B cell (primary cell): Measurements from ENCODE around the gene SHROOM2. TPM values are rescaled to one million over a fixed set of nuclear protein-coding genes. Genes with fewer than 3 reads are reported as not detected.

ENCODE experiments used
- ATAC-seq: fragments of 200-7000 bp; cut with Tn5 transposase; one replicate; pipeline ENCODE4 v1.10.0; 2021; ENCODE audit warnings: low read depth, mild to moderate bottlenecking, moderate number of reproducible peaks, moderate library complexity
- CTCF ChIA-PET: fragments of 350-600 bp; sonication (Branson Sonifier 250); formaldehyde crosslinking; loops from one replicate; lab custom pipeline; 2021; ENCODE audit warnings: antibody characterized with exemption, inconsistent platforms; lab: Charles Lee
- POLR2A ChIA-PET: fragments of 350-600 bp; sonication (Branson Sonifier 250); formaldehyde crosslinking; loops from one replicate; lab custom pipeline; 2021; ENCODE audit warnings: antibody characterized with exemption; lab: Charles Lee
- DNase-seq: peaks from one replicate; pipeline ENCODE4 v3.0.0; 2013
- H2AFZ ChIP-seq: 2 replicates; pipeline ENCODE4 v1.6.1; 2012; ENCODE audit warnings: mild to moderate bottlenecking, low read depth, low read length; ENCODE audit not compliant: insufficient read depth, poor library complexity, severe bottlenecking
- H3K27ac ChIP-seq, 2 donors: 1 replicate in 1 of 2; 2 replicates in 1 of 2; pipeline ENCODE4 v1.5.1; 2012 to 2013; ENCODE audit warnings: low read length in 2 of 2, mild to moderate bottlenecking in 2 of 2, moderate library complexity in 1 of 2
- H3K27me3 ChIP-seq, 4 experiments: fragments of 200-600 bp in 1 of 4; sonication (generic) in 1 of 4; replicated peaks in 1 of 4; 1 replicate in 2 of 4; 2 replicates in 2 of 4; pipeline versions ENCODE4 v1.6.1 to v1.7.0; 2013 to 2016; ENCODE audit warnings: low read length in 3 of 4, mild to moderate bottlenecking in 2 of 4, mixed read lengths in 1 of 4, moderate library complexity in 1 of 4; ENCODE audit not compliant: insufficient read depth in 4 of 4, control insufficient read depth in 3 of 4; ENCODE audit errors: control extremely low read depth in 1 of 4
- H3K36me3 ChIP-seq, 2 experiments: replicated peaks in 1 of 2; 1 replicate in 1 of 2; 2 replicates in 1 of 2; pipeline versions ENCODE4 v1.6.1 to v1.7.1; 2013; ENCODE audit warnings: low read length in 1 of 2; ENCODE audit not compliant: insufficient read depth in 2 of 2, control insufficient read depth in 1 of 2; ENCODE audit errors: control extremely low read depth in 1 of 2, extremely low read depth in 1 of 2
- H3K4me1 ChIP-seq, 2 donors: fragments of 200-600 bp in 1 of 2; sonication (generic) in 1 of 2; 1 replicate in 1 of 2; 2 replicates in 1 of 2; pipeline versions ENCODE4 v1.5.1 to v1.6.1; 2013 to 2017; ENCODE audit warnings: low read length in 2 of 2; ENCODE audit not compliant: control insufficient read depth in 2 of 2, insufficient read depth in 2 of 2
- H3K4me2 ChIP-seq: replicated peaks from 2 replicates; pipeline ENCODE3; 2012; ENCODE audit warnings: mild to moderate bottlenecking, low read depth, low read length; ENCODE audit not compliant: poor library complexity, severe bottlenecking
- H3K4me3 ChIP-seq, 5 experiments: fragments of 200-600 bp in 1 of 5; sonication (generic) in 1 of 5; 1 replicate in 3 of 5; 2 replicates in 2 of 5; pipeline versions ENCODE4 v1.5.1 to v1.7.0; 2011 to 2016; ENCODE audit warnings: low read length in 4 of 5, mild to moderate bottlenecking in 4 of 5, low read depth in 2 of 5, control low read depth in 1 of 5, moderate library complexity in 1 of 5; ENCODE audit not compliant: insufficient read depth in 1 of 5; ENCODE audit errors: control extremely low read depth in 1 of 5, extremely low read depth in 1 of 5
- H3K79me2 ChIP-seq: fragments of 200-600 bp; sonication (generic); one replicate; pipeline ENCODE4 v1.6.0; 2016; ENCODE audit warnings: low read length; ENCODE audit not compliant: control insufficient read depth, insufficient read depth
- H3K9ac ChIP-seq: fragments of 200-600 bp; sonication (generic); 2 replicates; pipeline ENCODE4 v1.6.1; 2017; ENCODE audit warnings: mild to moderate bottlenecking, low read length, moderate library complexity
- H3K9me3 ChIP-seq, 3 donors: one replicate each; pipeline versions ENCODE4 v1.6.1 to v1.7.1; 2013; ENCODE audit warnings: low read length in 2 of 3; ENCODE audit not compliant: control insufficient read depth in 2 of 3, insufficient read depth in 1 of 3; ENCODE audit errors: control extremely low read depth in 1 of 3
- H4K20me1 ChIP-seq: 2 replicates; pipeline ENCODE4 v1.6.0; 2012; ENCODE audit warnings: mild to moderate bottlenecking, low read length; ENCODE audit not compliant: insufficient read depth, control insufficient read depth, poor library complexity, severe bottlenecking
- H3K27ac Mint-ChIP-seq: one replicate; pipeline ENCODE4 v1.8.0; 2021; ENCODE audit warnings: mixed read lengths
- H3K27me3 Mint-ChIP-seq: one replicate; pipeline ENCODE4 v1.8.0; 2021; ENCODE audit warnings: mixed read lengths
- H3K4me1 Mint-ChIP-seq: one replicate; pipeline ENCODE4 v1.8.0; 2021; ENCODE audit warnings: mixed read lengths
- H3K4me3 Mint-ChIP-seq: one replicate; pipeline ENCODE4 v1.8.0; 2021; ENCODE audit warnings: mixed read lengths
- H3K9me3 Mint-ChIP-seq: one replicate; pipeline ENCODE4 v1.8.0; 2022; ENCODE audit warnings: mixed read lengths; ENCODE audit not compliant: insufficient read depth
- EZH2 ChIP-seq: IDR thresholded peaks from 2 replicates; pipeline ENCODE4 v1.6.1; 2012; ENCODE audit warnings: borderline replicate concordance, low read depth, mild to moderate bottlenecking, moderate library complexity, low read length; ENCODE audit not compliant: insufficient read depth, poor library complexity, severe bottlenecking
- WGBS: methylation state at CpG from one replicate; pipeline ENCODE4 v1.1.5; 2013; ENCODE audit warnings: missing lambda C conversion rate; ENCODE audit not compliant: insufficient coverage; 5-methylcytosine and 5-hydroxymethylcytosine counted together
- intact Hi-C: fragments of 100-400 bp; cut with micrococcal nuclease; formaldehyde crosslinking; loops from one replicate; pipeline ENCODE4 v1.10.0; 2022
- polyA plus RNA-seq: library from polyadenylated mRNA; depleted of rRNA; stranded (reverse); fragments of >200 nt; gene quantifications from 2 replicates; pipeline ENCODE4 v1.2.3, GENCODE V29; 2012
- total RNA-seq, 2 donors: library from RNA; stranded (reverse); fragments of 120-200 nt in 1 of 2; gene quantifications; 1 replicate in 1 of 2; 2 replicates in 1 of 2; pipeline versions ENCODE4 v1.2.3 to v1.2.4, GENCODE V29; 2013 to 2022
- TF ChIP-seq, protein P1 (sequence below): fragments of 200-600 bp; IDR thresholded peaks from one replicate; pipeline ENCODE4 v1.8.0; 2022; ENCODE audit warnings: antibody characterized with exemption, mild to moderate bottlenecking

The SHROOM2 gene
- total and polyA plus RNA-seq, 2 donors (not counting 1 experiment from before 2014, with no cell fraction given) = not detected

DNA sequence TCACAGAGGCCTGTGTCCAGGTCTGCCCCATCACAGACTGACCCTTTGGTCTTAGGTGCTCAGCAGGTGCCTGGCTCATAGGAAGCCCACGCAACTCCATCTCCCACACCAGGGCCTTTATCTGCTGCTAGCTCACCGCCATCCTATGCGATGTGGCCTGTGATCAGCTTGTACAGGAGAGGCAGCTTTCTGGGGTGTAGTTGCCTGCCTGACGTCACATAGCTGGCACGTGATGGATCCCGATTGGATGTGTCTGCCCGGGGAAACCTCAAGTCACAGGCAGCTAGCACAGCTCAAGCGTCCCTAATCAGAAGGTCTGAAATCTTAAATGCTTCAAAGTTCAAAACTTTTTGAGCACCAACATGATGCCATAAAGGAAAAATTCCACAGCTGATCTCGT, 139.8 kb downstream of the SHROOM2 start:
- Histone ChIP-seq H3K79me2 (no peaks in the 10 kb centered on the region), H3K4me1 (no peaks in the 10 kb centered on the region), H3K27me3 (no peaks in the 10 kb centered on the region), H3K9ac (no peak overlapping the region), H3K9me3 (no peaks in the 10 kb centered on the region), H3K4me2 (no peak overlapping the region), H2AFZ (no peak overlapping the region), H3K4me3 (no peak overlapping the region), H4K20me1 (no peaks in the 10 kb centered on the region), H3K27ac (no peak overlapping the region), H3K36me3 (no peaks in the 10 kb centered on the region)
- Mint-ChIP-seq H3K4me3 (no peak overlapping the region), H3K9me3 (no peaks in the 10 kb centered on the region), H3K27ac (no peak overlapping the region), H3K4me1 (no peaks in the 10 kb centered on the region), H3K27me3 (peaks cover 3% of the 10 kb centered on the region)
- TF ChIP-seq EZH2 = no peak
- TF ChIP-seq, protein P1, sequence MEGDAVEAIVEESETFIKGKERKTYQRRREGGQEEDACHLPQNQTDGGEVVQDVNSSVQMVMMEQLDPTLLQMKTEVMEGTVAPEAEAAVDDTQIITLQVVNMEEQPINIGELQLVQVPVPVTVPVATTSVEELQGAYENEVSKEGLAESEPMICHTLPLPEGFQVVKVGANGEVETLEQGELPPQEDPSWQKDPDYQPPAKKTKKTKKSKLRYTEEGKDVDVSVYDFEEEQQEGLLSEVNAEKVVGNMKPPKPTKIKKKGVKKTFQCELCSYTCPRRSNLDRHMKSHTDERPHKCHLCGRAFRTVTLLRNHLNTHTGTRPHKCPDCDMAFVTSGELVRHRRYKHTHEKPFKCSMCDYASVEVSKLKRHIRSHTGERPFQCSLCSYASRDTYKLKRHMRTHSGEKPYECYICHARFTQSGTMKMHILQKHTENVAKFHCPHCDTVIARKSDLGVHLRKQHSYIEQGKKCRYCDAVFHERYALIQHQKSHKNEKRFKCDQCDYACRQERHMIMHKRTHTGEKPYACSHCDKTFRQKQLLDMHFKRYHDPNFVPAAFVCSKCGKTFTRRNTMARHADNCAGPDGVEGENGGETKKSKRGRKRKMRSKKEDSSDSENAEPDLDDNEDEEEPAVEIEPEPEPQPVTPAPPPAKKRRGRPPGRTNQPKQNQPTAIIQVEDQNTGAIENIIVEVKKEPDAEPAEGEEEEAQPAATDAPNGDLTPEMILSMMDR = no peak
- ChIA-PET CTCF (no interaction called here), POLR2A (no interaction called here)
- DNase-seq (no peak), ATAC-seq (no peak)
- WGBS = 92% methylated on average over 8 of the region's 9 CpGs
- intact Hi-C loops = no loop called here

DNA sequence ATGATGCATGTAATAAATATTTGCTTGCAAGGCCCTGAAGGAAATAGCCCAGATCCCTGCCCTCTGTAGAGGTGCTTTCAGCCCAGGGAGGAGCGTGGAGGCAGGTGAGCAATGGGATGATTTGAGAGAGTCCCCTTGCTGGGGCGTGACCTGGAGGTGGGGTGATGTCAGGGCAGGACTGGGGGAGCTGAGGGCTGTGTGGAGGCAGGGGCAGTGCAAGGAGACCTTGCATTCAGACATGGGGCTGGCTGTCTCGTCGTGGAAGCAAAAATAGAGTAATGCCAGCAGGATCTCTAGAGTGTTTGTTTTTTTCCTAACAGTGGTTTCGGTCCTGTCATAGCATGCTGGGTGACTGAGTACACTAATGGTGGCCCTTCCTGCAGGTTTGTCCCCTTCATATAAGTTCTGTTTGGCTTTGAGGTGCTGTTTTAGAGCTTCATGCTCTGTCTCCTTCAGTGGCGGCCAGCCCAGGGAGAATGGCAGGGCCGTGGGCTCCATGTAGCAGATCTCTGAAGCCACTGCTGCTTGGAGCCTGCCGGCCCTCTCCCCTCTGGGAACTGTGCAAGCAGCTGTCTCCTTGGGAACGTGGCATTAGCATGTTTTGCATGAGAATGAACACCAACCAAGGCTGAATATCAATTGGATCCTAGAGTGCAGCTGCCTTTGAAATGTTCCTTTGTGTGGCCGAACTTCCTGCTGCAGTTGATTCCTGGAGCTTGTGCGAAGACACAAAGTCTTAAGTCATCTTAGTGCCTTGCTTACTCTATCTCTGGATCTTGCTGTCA, 141.7 kb downstream of the SHROOM2 start:
- no peak overlapping the region for H3K4me3 Mint-ChIP-seq
- Histone ChIP-seq H3K9me3 (no peaks in the 10 kb centered on the region), H4K20me1 (no peaks in the 10 kb centered on the region), H3K4me2 (no peak overlapping the region), H3K36me3 (no peaks in the 10 kb centered on the region), H3K79me2 (no peaks in the 10 kb centered on the region), H3K9ac (no peak overlapping the region), H3K4me3 (no peak overlapping the region), H2AFZ (no peak overlapping the region), H3K27ac (no peak overlapping the region), H3K27me3 (no peaks in the 10 kb centered on the region), H3K4me1 (no peaks in the 10 kb centered on the region)
- no peak overlapping the region for H3K27ac Mint-ChIP-seq
- ChIA-PET CTCF (interaction anchor here (0.6 kb wide), 1 partner anchor 794 kb away, joined by 3 read pairs; no protein-coding TSS in a partner anchor), POLR2A (no interaction called here)
- TF ChIP-seq, protein P1 = no peak
- no peak for TF ChIP-seq EZH2
- H3K9me3 Mint-ChIP-seq = no peaks in the 10 kb centered on the region
- no peaks in the 10 kb centered on the region for H3K4me1 Mint-ChIP-seq
- WGBS = 88% methylated on average over 8 of the region's 11 CpGs
- intact Hi-C loops = no loop called here
- peaks cover 3% of the 10 kb centered on the region for H3K27me3 Mint-ChIP-seq
- DNase-seq (no peak), ATAC-seq (no peak)
